ENCODE results near the gene SMIM3.

DNA sequence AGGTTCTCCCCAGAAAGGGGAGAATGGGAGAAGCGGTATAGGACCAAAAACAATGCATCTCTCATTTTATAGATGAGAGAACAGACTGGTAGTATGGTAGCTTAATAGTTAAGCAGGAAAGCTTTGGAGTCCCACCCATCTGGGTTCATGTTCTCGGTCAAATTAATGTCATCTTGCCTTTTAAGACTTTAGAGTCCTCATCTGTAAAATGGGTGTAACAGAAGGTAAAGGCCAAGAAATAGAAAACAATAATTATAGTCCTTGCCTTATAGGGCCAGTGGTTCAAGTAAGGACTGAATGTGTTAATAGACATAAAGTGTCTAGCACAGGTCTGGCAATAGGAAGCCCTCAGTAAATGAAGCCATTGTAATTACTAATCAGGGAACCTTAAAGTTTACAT, 16.4 kb downstream of the SMIM3 start:
- TF ChIP-seq, protein P1, sequence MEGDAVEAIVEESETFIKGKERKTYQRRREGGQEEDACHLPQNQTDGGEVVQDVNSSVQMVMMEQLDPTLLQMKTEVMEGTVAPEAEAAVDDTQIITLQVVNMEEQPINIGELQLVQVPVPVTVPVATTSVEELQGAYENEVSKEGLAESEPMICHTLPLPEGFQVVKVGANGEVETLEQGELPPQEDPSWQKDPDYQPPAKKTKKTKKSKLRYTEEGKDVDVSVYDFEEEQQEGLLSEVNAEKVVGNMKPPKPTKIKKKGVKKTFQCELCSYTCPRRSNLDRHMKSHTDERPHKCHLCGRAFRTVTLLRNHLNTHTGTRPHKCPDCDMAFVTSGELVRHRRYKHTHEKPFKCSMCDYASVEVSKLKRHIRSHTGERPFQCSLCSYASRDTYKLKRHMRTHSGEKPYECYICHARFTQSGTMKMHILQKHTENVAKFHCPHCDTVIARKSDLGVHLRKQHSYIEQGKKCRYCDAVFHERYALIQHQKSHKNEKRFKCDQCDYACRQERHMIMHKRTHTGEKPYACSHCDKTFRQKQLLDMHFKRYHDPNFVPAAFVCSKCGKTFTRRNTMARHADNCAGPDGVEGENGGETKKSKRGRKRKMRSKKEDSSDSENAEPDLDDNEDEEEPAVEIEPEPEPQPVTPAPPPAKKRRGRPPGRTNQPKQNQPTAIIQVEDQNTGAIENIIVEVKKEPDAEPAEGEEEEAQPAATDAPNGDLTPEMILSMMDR (conservative IDR thresholded peaks at IDR 0.05; ENCODE audit: low read depth in 2 of 2) = no peak
- no peak for TF ChIP-seq EZH2 (IDR thresholded peaks at IDR 0.05; ENCODE audit: low read depth, unreplicated experiment)
- TF ChIP-seq, protein P2, sequence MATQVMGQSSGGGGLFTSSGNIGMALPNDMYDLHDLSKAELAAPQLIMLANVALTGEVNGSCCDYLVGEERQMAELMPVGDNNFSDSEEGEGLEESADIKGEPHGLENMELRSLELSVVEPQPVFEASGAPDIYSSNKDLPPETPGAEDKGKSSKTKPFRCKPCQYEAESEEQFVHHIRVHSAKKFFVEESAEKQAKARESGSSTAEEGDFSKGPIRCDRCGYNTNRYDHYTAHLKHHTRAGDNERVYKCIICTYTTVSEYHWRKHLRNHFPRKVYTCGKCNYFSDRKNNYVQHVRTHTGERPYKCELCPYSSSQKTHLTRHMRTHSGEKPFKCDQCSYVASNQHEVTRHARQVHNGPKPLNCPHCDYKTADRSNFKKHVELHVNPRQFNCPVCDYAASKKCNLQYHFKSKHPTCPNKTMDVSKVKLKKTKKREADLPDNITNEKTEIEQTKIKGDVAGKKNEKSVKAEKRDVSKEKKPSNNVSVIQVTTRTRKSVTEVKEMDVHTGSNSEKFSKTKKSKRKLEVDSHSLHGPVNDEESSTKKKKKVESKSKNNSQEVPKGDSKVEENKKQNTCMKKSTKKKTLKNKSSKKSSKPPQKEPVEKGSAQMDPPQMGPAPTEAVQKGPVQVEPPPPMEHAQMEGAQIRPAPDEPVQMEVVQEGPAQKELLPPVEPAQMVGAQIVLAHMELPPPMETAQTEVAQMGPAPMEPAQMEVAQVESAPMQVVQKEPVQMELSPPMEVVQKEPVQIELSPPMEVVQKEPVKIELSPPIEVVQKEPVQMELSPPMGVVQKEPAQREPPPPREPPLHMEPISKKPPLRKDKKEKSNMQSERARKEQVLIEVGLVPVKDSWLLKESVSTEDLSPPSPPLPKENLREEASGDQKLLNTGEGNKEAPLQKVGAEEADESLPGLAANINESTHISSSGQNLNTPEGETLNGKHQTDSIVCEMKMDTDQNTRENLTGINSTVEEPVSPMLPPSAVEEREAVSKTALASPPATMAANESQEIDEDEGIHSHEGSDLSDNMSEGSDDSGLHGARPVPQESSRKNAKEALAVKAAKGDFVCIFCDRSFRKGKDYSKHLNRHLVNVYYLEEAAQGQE (IDR thresholded peaks at IDR 0.05; ENCODE audit: unreplicated experiment) = no peak
- TF ChIP-seq POLR2AphosphoS5 (IDR thresholded peaks at IDR 0.05; ENCODE audit: low read depth) = no peak
- no peak for TF ChIP-seq EZH2phosphoT487 (IDR thresholded peaks at IDR 0.05; ENCODE audit: unreplicated experiment)
- TF ChIP-seq, protein P3, sequence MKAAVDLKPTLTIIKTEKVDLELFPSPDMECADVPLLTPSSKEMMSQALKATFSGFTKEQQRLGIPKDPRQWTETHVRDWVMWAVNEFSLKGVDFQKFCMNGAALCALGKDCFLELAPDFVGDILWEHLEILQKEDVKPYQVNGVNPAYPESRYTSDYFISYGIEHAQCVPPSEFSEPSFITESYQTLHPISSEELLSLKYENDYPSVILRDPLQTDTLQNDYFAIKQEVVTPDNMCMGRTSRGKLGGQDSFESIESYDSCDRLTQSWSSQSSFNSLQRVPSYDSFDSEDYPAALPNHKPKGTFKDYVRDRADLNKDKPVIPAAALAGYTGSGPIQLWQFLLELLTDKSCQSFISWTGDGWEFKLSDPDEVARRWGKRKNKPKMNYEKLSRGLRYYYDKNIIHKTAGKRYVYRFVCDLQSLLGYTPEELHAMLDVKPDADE (IDR thresholded peaks at IDR 0.05) = no peak
- TF ChIP-seq STAT1 (IDR thresholded peaks at IDR 0.05; ENCODE audit: unreplicated experiment) = no peak
- TF ChIP-seq CREB1 (CRISPR knock-in tag; IDR thresholded peaks at IDR 0.05; ENCODE audit: low read depth) = no peak

All from GM23338 (cell line).